Kidney tubule cell (primary cell): ENCODE data around the gene EZH1.

ENCODE experiments used
- DNase-seq: peaks from one replicate; pipeline ENCODE4 v3.0.0-alpha.2; 2018; ENCODE audit warnings: low spot score

Gene EZH1

GRCh38 chr17:42709561-42709960, 35.3 kb downstream of the EZH1 start:
- no peak for DNase-seq

GRCh38 chr17:42708588-42708987, 36.3 kb downstream of the EZH1 start:
- no peak for DNase-seq

GRCh38 chr17:42706732-42707131, 38.1 kb downstream of the EZH1 start:
- no peak for DNase-seq

- no peak for DNase-seq
Measured at GRCh38 chr17:42704837-42705494, 39.9 kb downstream of the EZH1 start.

- no peak for DNase-seq
Measured at GRCh38 chr17:42704490-42704836, 40.4 kb downstream of the EZH1 start.

- no peak for DNase-seq
Measured at GRCh38 chr17:42702446-42702845, 42.4 kb downstream of the EZH1 start.

- DNase-seq = no peak
Measured at GRCh38 chr17:42700586-42701289, 44.1 kb downstream of the EZH1 start.

GRCh38 chr17:42699415-42699740, 45.5 kb downstream of the EZH1 start:
- DNase-seq = no peak

GRCh38 chr17:42698736-42699414, 46.0 kb downstream of the EZH1 start:
- no peak for DNase-seq

- no peak for DNase-seq
Measured at GRCh38 chr17:42697108-42697811, 47.6 kb downstream of the EZH1 start.

GRCh38 chr17:42695500-42695899, 49.3 kb downstream of the EZH1 start:
- no peak for DNase-seq

- DNase-seq = no peak
Measured at GRCh38 chr17:42694524-42694923, 50.3 kb downstream of the EZH1 start.

- no peak for DNase-seq
Measured at GRCh38 chr17:42692489-42692888, 52.4 kb downstream of the EZH1 start.

- DNase-seq = no peak
Measured at GRCh38 chr17:42691021-42691545, 53.8 kb downstream of the EZH1 start.

- no peak for DNase-seq
Measured at GRCh38 chr17:42690596-42690995, 54.2 kb downstream of the EZH1 start.

- DNase-seq = no peak
Measured at GRCh38 chr17:42687707-42688320, 57.0 kb downstream of the EZH1 start.

GRCh38 chr17:42686520-42687128, 58.2 kb downstream of the EZH1 start:
- no peak for DNase-seq

GRCh38 chr17:42685831-42686230, 59.0 kb downstream of the EZH1 start:
- no peak for DNase-seq

GRCh38 chr17:42684929-42685556, 59.8 kb downstream of the EZH1 start:
- no peak for DNase-seq

GRCh38 chr17:42683407-42684034, 61.3 kb downstream of the EZH1 start:
- peak; percentile 41 for DNase-seq
